Measurements from ENCODE around the gene RAB12.

The RAB12 gene

DNA sequence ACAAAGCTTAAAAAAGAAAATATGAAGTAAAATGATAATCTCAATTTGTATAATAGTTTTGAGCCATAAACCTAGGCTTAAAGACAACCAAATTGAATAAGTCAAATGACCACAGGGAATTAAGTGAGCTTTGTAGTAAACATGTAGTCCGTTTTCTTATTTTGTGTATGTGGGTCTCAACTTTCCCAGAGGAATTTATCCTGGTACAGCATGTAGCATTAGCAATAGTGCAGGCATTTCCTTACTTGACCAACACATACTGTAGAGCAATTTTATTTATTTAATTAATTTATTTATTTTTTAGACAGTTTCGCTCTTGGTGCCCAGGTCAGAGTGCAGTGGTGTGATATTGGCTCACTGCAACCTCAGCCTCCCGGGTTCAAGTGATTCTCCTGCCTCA is 58.6 kb downstream of the RAB12 start:
- Histone ChIP-seq H3F3A (ENCODE audit: control insufficient read depth, insufficient read depth) (no peaks in the 10 kb centered on the region), H3K79me2 (ENCODE audit: control insufficient read depth, low read length) (no peaks in the 10 kb centered on the region), H3K4me1 (ENCODE audit: control insufficient read depth, low read length) (no peaks in the 10 kb centered on the region), H3K27me3 (ENCODE audit: control insufficient read depth, low read length) (no peaks in the 10 kb centered on the region), H3K4me2 (ENCODE audit: low read length) (no peak overlapping the region), H3K27ac (ENCODE audit: low read depth, low read length) (no peak overlapping the region), H3K36me3 (ENCODE audit: control insufficient read depth, low read length) (no peaks in the 10 kb centered on the region), H3K4me3 (ENCODE audit: low read length) (no peak overlapping the region), H3K9me3 (ENCODE audit: control insufficient read depth, insufficient read depth, low read length) (no peaks in the 10 kb centered on the region), H4K20me1 (ENCODE audit: control insufficient read depth, insufficient read depth, low read depth, low read length) (no peaks in the 10 kb centered on the region), H3K9me2 (replicated peaks; ENCODE audit: control insufficient read depth, low read length) (no peaks in the 10 kb centered on the region)
- no peak for TF ChIP-seq EZH2phosphoT487 (IDR thresholded peaks at IDR 0.05; ENCODE audit: borderline replicate concordance, low read length)
- TF ChIP-seq, protein P1, sequence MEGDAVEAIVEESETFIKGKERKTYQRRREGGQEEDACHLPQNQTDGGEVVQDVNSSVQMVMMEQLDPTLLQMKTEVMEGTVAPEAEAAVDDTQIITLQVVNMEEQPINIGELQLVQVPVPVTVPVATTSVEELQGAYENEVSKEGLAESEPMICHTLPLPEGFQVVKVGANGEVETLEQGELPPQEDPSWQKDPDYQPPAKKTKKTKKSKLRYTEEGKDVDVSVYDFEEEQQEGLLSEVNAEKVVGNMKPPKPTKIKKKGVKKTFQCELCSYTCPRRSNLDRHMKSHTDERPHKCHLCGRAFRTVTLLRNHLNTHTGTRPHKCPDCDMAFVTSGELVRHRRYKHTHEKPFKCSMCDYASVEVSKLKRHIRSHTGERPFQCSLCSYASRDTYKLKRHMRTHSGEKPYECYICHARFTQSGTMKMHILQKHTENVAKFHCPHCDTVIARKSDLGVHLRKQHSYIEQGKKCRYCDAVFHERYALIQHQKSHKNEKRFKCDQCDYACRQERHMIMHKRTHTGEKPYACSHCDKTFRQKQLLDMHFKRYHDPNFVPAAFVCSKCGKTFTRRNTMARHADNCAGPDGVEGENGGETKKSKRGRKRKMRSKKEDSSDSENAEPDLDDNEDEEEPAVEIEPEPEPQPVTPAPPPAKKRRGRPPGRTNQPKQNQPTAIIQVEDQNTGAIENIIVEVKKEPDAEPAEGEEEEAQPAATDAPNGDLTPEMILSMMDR (IDR thresholded peaks at IDR 0.05; ENCODE audit: low read depth, low read length, poor library complexity, severe bottlenecking): no peak

DNA sequence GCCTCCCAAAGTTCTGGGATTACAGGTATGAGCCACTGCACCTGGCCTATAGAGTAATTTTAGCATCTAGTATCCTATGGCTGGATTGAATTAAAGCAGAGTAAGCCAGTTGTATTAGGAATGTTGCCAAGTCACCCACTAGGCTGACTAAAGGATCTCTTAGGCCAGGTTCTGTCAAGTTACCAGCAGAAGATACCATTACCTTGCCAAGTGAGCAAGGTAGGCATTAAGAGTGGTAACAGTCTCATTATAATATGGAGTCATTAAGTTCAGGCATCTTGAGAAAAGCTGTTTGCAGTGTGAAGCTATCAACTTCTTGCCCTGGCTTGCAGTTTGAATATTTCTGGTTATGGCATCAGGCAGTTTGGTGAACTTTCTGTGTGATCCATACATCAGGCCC is 59.1 kb downstream of the RAB12 start:
- H3K4me2 ChIP-seq (ENCODE audit: low read length): no peak overlapping the region
- no peaks in the 10 kb centered on the region for H3K4me1 ChIP-seq (ENCODE audit: control insufficient read depth, low read length)
- H3K27me3 ChIP-seq (ENCODE audit: control insufficient read depth, low read length): no peaks in the 10 kb centered on the region
- no peak overlapping the region for H3K27ac ChIP-seq (ENCODE audit: low read depth, low read length)
- no peaks in the 10 kb centered on the region for H3F3A ChIP-seq (ENCODE audit: control insufficient read depth, insufficient read depth)
- H3K36me3 ChIP-seq (ENCODE audit: control insufficient read depth, low read length): no peaks in the 10 kb centered on the region
- no peaks in the 10 kb centered on the region for H3K79me2 ChIP-seq (ENCODE audit: control insufficient read depth, low read length)
- no peaks in the 10 kb centered on the region for H3K9me3 ChIP-seq (ENCODE audit: control insufficient read depth, insufficient read depth, low read length)
- no peak for TF ChIP-seq EZH2phosphoT487 (IDR thresholded peaks at IDR 0.05; ENCODE audit: borderline replicate concordance, low read length)
- TF ChIP-seq, protein P1 (IDR thresholded peaks at IDR 0.05; ENCODE audit: low read depth, low read length, poor library complexity, severe bottlenecking): no peak
- H3K4me3 ChIP-seq (ENCODE audit: low read length): no peak overlapping the region
- no peaks in the 10 kb centered on the region for H3K9me2 ChIP-seq (replicated peaks; ENCODE audit: control insufficient read depth, low read length)
- no peaks in the 10 kb centered on the region for H4K20me1 ChIP-seq (ENCODE audit: control insufficient read depth, insufficient read depth, low read depth, low read length)

DNA sequence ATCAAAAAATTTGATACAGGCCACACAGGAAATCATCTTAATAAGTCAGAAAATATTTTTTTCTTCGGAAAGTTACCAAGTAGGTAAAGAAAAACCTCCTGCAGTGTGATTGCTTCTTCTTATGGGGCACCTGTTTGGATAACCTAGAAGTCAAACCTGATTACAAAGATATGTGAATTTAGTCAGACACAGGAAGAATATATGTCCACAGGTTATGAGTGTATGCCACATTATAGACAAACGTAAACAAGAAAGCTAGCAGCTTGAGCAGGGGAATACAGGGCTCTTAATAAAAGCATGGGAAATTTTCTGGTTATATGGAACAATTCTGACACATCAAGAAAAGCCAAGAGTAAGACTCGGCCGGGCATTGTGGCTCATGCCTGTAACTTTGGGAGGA is 60.3 kb downstream of the RAB12 start:
- no peak overlapping the region for H3K27ac ChIP-seq (ENCODE audit: low read depth, low read length)
- no peaks in the 10 kb centered on the region for H4K20me1 ChIP-seq (ENCODE audit: control insufficient read depth, insufficient read depth, low read depth, low read length)

More for the DNA sequence above, 60.3 kb downstream of the RAB12 start:
- Histone ChIP-seq H3K4me2 (ENCODE audit: low read length) (no peak overlapping the region), H3K27me3 (ENCODE audit: control insufficient read depth, low read length) (no peaks in the 10 kb centered on the region), H3F3A (ENCODE audit: control insufficient read depth, insufficient read depth) (no peaks in the 10 kb centered on the region), H3K9me2 (replicated peaks; ENCODE audit: control insufficient read depth, low read length) (no peaks in the 10 kb centered on the region), H3K4me3 (ENCODE audit: low read length) (no peak overlapping the region), H3K9me3 (ENCODE audit: control insufficient read depth, insufficient read depth, low read length) (no peaks in the 10 kb centered on the region), H3K79me2 (ENCODE audit: control insufficient read depth, low read length) (no peaks in the 10 kb centered on the region), H3K36me3 (ENCODE audit: control insufficient read depth, low read length) (no peaks in the 10 kb centered on the region), H3K4me1 (ENCODE audit: control insufficient read depth, low read length) (no peaks in the 10 kb centered on the region)
- TF ChIP-seq, protein P1 (IDR thresholded peaks at IDR 0.05; ENCODE audit: low read depth, low read length, poor library complexity, severe bottlenecking): no peak
- no peak for TF ChIP-seq EZH2phosphoT487 (IDR thresholded peaks at IDR 0.05; ENCODE audit: borderline replicate concordance, low read length)

Measured in DOHH2 (cell line).